Stimulated activated CD8-positive, alpha-beta memory T cell treated with anti-CD3 and anti-CD28 coated beads, Interleukin-4, amount 100 ng/mL, for 4 hours (primary cell): ENCODE measurements around the gene BCL7B.
"Not testable (repeated sequence)": the region's sequence is repeated elsewhere in the genome, so short reads cannot be mapped to it uniquely, and the experiment has no call there.

Source experiments
- DNase-seq, 2 donors: peaks; one replicate each; pipeline ENCODE4 v3.0.0-alpha.2; 2020; ENCODE audit warnings: low read depth in 2 of 2, low spot score in 1 of 2

BCL7B gene

GRCh38 chr7:73557397-73558257 lies at the start of gene BCL7B:
BCL7B (minus strand) TSS chr7:73557690; CDS start chr7:73557578, 112 bp downstream.
- DNase-seq: peak; percentile 30 to 56

- DNase-seq: no peak
Measured at GRCh38 chr7:73605601-73606220, 48.2 kb upstream of the BCL7B start.

- no peak for DNase-seq
Measured at GRCh38 chr7:73602721-73603651, 45.5 kb upstream of the BCL7B start.

GRCh38 chr7:73599916-73600315 lies 42.4 kb upstream of the BCL7B start:
- no peak for DNase-seq

GRCh38 chr7:73599151-73599882 lies 41.8 kb upstream of the BCL7B start:
- DNase-seq: no peak

GRCh38 chr7:73597978-73598782 lies 40.7 kb upstream of the BCL7B start:
- no peak for DNase-seq

- DNase-seq: no peak
Measured at GRCh38 chr7:73596191-73597065, 38.9 kb upstream of the BCL7B start.

GRCh38 chr7:73595358-73595757 lies 37.9 kb upstream of the BCL7B start:
- no peak for DNase-seq

GRCh38 chr7:73593207-73594045 lies 35.9 kb upstream of the BCL7B start:
- DNase-seq: no peak

- DNase-seq: no peak
Measured at GRCh38 chr7:73586911-73587310, 29.4 kb upstream of the BCL7B start.

- no peak for DNase-seq
Measured at GRCh38 chr7:73585196-73585595, 27.7 kb upstream of the BCL7B start.

- no peak for DNase-seq
Measured at GRCh38 chr7:73582664-73583202, 25.2 kb upstream of the BCL7B start.

GRCh38 chr7:73581006-73581405 lies 23.5 kb upstream of the BCL7B start:
- not testable (repeated sequence) for DNase-seq

- peak; percentile 94 to 97 for DNase-seq
Measured at GRCh38 chr7:73578342-73579128, 21.0 kb upstream of the BCL7B start, which contains the start of gene TBL2. TBL2 (minus strand) TSS chr7:73578579; CDS start chr7:73578549, 30 bp downstream.

GRCh38 chr7:73577627-73578341 lies 20.3 kb upstream of the BCL7B start:
- no peak for DNase-seq

- no peak for DNase-seq
Measured at GRCh38 chr7:73573791-73574190, 16.3 kb upstream of the BCL7B start.
